ENCODE results near the gene LRRC63. TPM values are rescaled to one million over a fixed set of nuclear protein-coding genes. Genes with fewer than 3 reads are reported as not detected.

The LRRC63 gene
- total and polyA plus RNA-seq, 9 of the 15 experiments (the other 6 are each of a cell fraction or from before 2014, with no cell fraction given) = 0.07 to 0.41 (median 0.24) TPM; not detected in 1

- TF ChIP-seq ZBTB7A (IDR thresholded peaks at IDR 0.05; ENCODE audit: borderline replicate concordance, control insufficient read depth, low read depth, low read length) (no peak), CBX3 (IDR thresholded peaks at IDR 0.05; ENCODE audit: borderline replicate concordance in 1 of 2, low read length in 2 of 2) (no peak)
Measured at GRCh38 chr13:46313024-46313423, 101.3 kb downstream of the LRRC63 start (continued).

DNA sequence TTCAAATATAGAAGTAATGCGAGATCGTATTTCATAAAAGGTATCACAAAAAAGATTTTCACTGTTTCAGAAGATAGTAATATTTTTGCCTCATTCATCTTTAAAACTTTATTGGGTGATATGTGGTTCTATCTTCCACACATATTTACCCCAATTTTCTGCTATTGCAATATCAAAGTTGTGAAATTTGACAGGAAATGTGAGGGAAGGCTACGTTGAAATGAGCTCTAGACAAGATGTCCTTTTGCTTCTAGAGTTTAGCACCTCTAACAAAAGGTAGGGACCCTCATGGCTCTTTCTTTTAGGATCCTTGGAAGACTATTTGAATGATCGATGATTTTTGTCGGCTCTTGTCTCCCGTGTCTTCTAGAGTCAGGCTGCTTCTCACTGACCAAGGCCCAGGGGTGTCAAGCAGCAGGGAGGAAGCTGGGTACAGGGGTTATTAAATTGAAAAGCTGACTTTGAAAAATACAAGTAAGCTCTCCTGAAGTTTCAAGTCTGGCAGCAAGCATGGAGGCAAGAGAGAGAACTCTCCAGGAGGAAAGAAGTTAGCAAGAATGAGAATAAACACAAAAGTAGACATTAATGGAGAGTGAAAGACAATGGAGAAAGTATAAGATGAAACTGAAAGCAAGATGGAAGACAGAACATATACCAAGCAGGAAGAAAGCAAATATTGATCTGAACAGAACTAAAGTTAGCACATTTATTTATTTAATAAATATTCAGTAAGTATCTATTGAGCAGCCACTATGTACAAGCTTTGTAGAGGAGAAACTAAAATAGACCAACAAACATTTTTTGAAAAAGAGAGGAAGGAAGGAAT lies 101.9 kb downstream of the LRRC63 start:
- no peak overlapping the region for H3K4me3 ChIP-seq
- H3K79me2 ChIP-seq (ENCODE audit: control insufficient read depth, insufficient read depth, low read length) = no peaks in the 10 kb centered on the region
- ChIA-PET POLR2A (interaction anchor here (0.6 kb wide), 1 partner anchor 735 kb away, joined by 3 read pairs; no protein-coding TSS in a partner anchor), CTCF (ENCODE audit: low intra/inter-chr PET ratio) (interaction anchor here (0.5 kb wide), 1 partner anchor 1341 kb away, joined by 3 read pairs; no protein-coding TSS in a partner anchor)
- no peak for ATAC-seq
- no peaks in the 10 kb centered on the region for H3K9me1 ChIP-seq (ENCODE audit: control insufficient read depth, insufficient read depth, low read length)
- no peak overlapping the region for H3K9ac ChIP-seq (ENCODE audit: insufficient read depth in 1 of 2, low read depth in 2 of 2, low read length in 2 of 2)
- in situ Hi-C loops (cut with MboI) = loop anchor here (25.0 kb wide), 1 partner anchor 376 kb away; no protein-coding TSS in a partner anchor
- no peaks in the 10 kb centered on the region for H3K9me3 ChIP-seq (replicated peaks; ENCODE audit: control insufficient read depth, insufficient read depth, low read depth, low read length)
- TF ChIP-seq MCM7 (IDR thresholded peaks at IDR 0.05) = no peak
- no peak for TF ChIP-seq L3MBTL2 (IDR thresholded peaks at IDR 0.05)
- TF ChIP-seq MCM3 (IDR thresholded peaks at IDR 0.05) = no peak
- no peak for TF ChIP-seq CHD1 (IDR thresholded peaks at IDR 0.05; ENCODE audit: low read length)
- TF ChIP-seq MECOM (CRISPR knock-in tag; IDR thresholded peaks at IDR 0.05) = no peak
- TF ChIP-seq KLF10 (CRISPR knock-in tag; IDR thresholded peaks at IDR 0.05) = no peak
- no peak for TF ChIP-seq BRD4 (IDR thresholded peaks at IDR 0.05)
- no peak for TF ChIP-seq LEF1 (IDR thresholded peaks at IDR 0.05)
- TF ChIP-seq SMC3 (conservative IDR thresholded peaks at IDR 0.05; ENCODE audit: insufficient read depth, low read depth, low read length) = no peak
- no peak for TF ChIP-seq ZC3H11A (IDR thresholded peaks at IDR 0.05; ENCODE audit: low read depth, low read length)
- no peak for TF ChIP-seq SMARCB1 (IDR thresholded peaks at IDR 0.05; ENCODE audit: insufficient read length, low read depth)
- no peak for TF ChIP-seq SIRT6 (IDR thresholded peaks at IDR 0.05; ENCODE audit: low read depth, low read length)
- no peak for TF ChIP-seq ELK3 (CRISPR knock-in tag; IDR thresholded peaks at IDR 0.05)
- no peak for TF ChIP-seq ZNF316 (IDR thresholded peaks at IDR 0.05)
- TF ChIP-seq FIP1L1 (IDR thresholded peaks at IDR 0.05; ENCODE audit: low read depth, low read length, poor library complexity, severe bottlenecking) = no peak
- no peak for TF ChIP-seq MXI1 (IDR thresholded peaks at IDR 0.05; ENCODE audit: low read depth, low read length)
- TF ChIP-seq SNAPC5 (CRISPR knock-in tag; IDR thresholded peaks at IDR 0.05) = no peak
- TF ChIP-seq, protein P1, sequence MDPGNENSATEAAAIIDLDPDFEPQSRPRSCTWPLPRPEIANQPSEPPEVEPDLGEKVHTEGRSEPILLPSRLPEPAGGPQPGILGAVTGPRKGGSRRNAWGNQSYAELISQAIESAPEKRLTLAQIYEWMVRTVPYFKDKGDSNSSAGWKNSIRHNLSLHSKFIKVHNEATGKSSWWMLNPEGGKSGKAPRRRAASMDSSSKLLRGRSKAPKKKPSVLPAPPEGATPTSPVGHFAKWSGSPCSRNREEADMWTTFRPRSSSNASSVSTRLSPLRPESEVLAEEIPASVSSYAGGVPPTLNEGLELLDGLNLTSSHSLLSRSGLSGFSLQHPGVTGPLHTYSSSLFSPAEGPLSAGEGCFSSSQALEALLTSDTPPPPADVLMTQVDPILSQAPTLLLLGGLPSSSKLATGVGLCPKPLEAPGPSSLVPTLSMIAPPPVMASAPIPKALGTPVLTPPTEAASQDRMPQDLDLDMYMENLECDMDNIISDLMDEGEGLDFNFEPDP (CRISPR knock-in tag; IDR thresholded peaks at IDR 0.05) = no peak
- no peak for TF ChIP-seq RCOR1 (IDR thresholded peaks at IDR 0.05; ENCODE audit: borderline replicate concordance in 1 of 2, low read depth in 2 of 2, low read length in 2 of 2)
- H3K4me2 ChIP-seq (ENCODE audit: insufficient read depth, low read length) = no peak overlapping the region
- no peaks in the 10 kb centered on the region for H3K4me1 ChIP-seq (replicated peaks in 1 of 2; ENCODE audit: control insufficient read depth in 2 of 2, insufficient read depth in 2 of 2, low read length in 2 of 2)
- H4K20me1 ChIP-seq (replicated peaks; ENCODE audit: control insufficient read depth, insufficient read depth, low read length) = no peaks in the 10 kb centered on the region
- BruUV-seq (replicated peaks) = no TSS peak
- FAIRE-seq = no peak
- 48% methylated on average over 6 of the region's 6 CpGs for WGBS (ENCODE audit: insufficient coverage, low coverage, missing lambda C conversion rate)
- no peaks in the 10 kb centered on the region for H3K27me3 ChIP-seq (ENCODE audit: control insufficient read depth in 2 of 2, insufficient read depth in 2 of 2, low read length in 2 of 2)
- intact Hi-C loops (cut with micrococcal nuclease) = no loop called here
- H3K27ac ChIP-seq (ENCODE audit: extremely low read depth, low read depth, low read length) = no peak overlapping the region
- H2AFZ ChIP-seq (ENCODE audit: low read depth, low read length) = peak overlapping the region; percentile 55; the same call in 1 of the 2 replicates
- DNase-seq (ENCODE audit: extremely low read depth in 1 of 4, low spot score in 3 of 4) = no peak
- H3K36me3 ChIP-seq (ENCODE audit: control insufficient read depth, insufficient read depth, low read length) = no peaks in the 10 kb centered on the region

Data from K562 (cell line).